SH-SY5Y (cell line): ENCODE measurements around the gene CPNE5.

Experiments
- GATA2 ChIP-seq: IDR thresholded peaks from 2 replicates; pipeline ENCODE4 v1.6.1; 2011; ENCODE audit warnings: mild to moderate bottlenecking, low read depth, low read length
- GATA3 ChIP-seq: IDR thresholded peaks from 2 replicates; pipeline ENCODE4 v1.6.1; 2011; ENCODE audit warnings: low read depth, mild to moderate bottlenecking, low read length, moderate library complexity

GRCh38 chr6:36794713-36795065, 44.6 kb downstream of the CPNE5 start:
- TF ChIP-seq GATA3 = no peak
- no peak for TF ChIP-seq GATA2
